ENCODE data around the gene FOLH1. TPM values are rescaled to one million over a fixed set of nuclear protein-coding genes. Genes with fewer than 3 reads are reported as not detected.

FOLH1 gene
- total RNA-seq, 120 experiments from 2014 or later: 3.5 to 197 (median 44.0) TPM

Other genes with a start within 250 kb of the FOLH1 start
- gene TRIM51G, start 224.7 kb downstream of the FOLH1 start, total RNA-seq: under 1 TPM in 1 of 120 experiments, not detected in 119; 0.36 TPM
- under 1 TPM in 2 of 120 experiments, not detected in 118; 0.54 to 0.56 TPM for gene TRIM49B, start 179.8 kb downstream of the FOLH1 start, total RNA-seq
- gene TRIM64C, start 149.5 kb downstream of the FOLH1 start, total RNA-seq: not detected